Psoas muscle (tissue), 8 donors: Measurements from ENCODE around the gene MS4A2. TPM values are rescaled to one million over a fixed set of nuclear protein-coding genes. Genes with fewer than 3 reads are reported as not detected.

ENCODE experiments used
- ATAC-seq, 4 donors: fragments of 200-7000 bp; cut with Tn5 transposase; one replicate each; pipeline ENCODE4 v1.9.1; 2020; ENCODE audit warnings: moderate library complexity in 3 of 4, mild to moderate bottlenecking in 2 of 4
- DNase-seq, 2 donors: peaks; one replicate each; pipeline ENCODE4 v3.0.0-alpha.2; 2020
- H3K27ac ChIP-seq: fragments of 200-600 bp; one replicate; pipeline ENCODE4 v1.8.0; 2022
- H3K27me3 ChIP-seq, 3 donors: fragments of 200-600 bp in 1 of 3; one replicate each; pipeline versions ENCODE4 v1.6.1 to v1.8.0; 2013 to 2022; ENCODE audit warnings: low read length in 2 of 3, mild to moderate bottlenecking in 2 of 3, moderate library complexity in 1 of 3; ENCODE audit not compliant: insufficient read depth in 3 of 3
- H3K36me3 ChIP-seq, 2 donors: fragments of 200-600 bp in 1 of 2; one replicate each; pipeline versions ENCODE4 v1.6.1 to v1.8.0; 2013 to 2022; ENCODE audit warnings: low read depth in 1 of 2, mild to moderate bottlenecking in 1 of 2, moderate library complexity in 1 of 2; ENCODE audit not compliant: insufficient read depth in 1 of 2
- H3K4me1 ChIP-seq: fragments of 200-600 bp; one replicate; pipeline ENCODE4 v1.8.0; 2022
- H3K4me3 ChIP-seq: fragments of 200-600 bp; one replicate; pipeline ENCODE4 v1.8.0; 2022; ENCODE audit warnings: mild to moderate bottlenecking
- H3K9me3 ChIP-seq: fragments of 200-600 bp; one replicate; pipeline ENCODE4 v1.8.0; 2022
- CTCF ChIP-seq: fragments of 200-600 bp; IDR thresholded peaks from one replicate; pipeline ENCODE4 v1.8.0; 2022; ENCODE audit warnings: antibody characterized with exemption
- WGBS, 3 donors: extraction: QIAGEN DNeasy Blood & Tissue Kit; methylation state at CpG; one replicate each; pipeline versions ENCODE4 v1.1.6 to v1.1.7; 2013; 5-methylcytosine and 5-hydroxymethylcytosine counted together
- intact Hi-C, 2 donors: fragments of 100-400 bp; cut with DNase I; formaldehyde crosslinking; loops; one replicate each; pipeline versions ENCODE4 v1.11.0 to v1.14.2; 2022
- polyA plus RNA-seq, 3 donors: library from polyadenylated mRNA; stranded (reverse); fragments of 200-250 nt; gene quantifications; one replicate each; pipeline ENCODE4 v1.2.3, GENCODE V29; 2013
- total RNA-seq, 4 donors: library from RNA; stranded (reverse); fragmentation: NEBNext Ultra II Directional in 2 of 4; extraction: Animal tissue kit (Norgen Biotek cat#: 25700) in 2 of 4; gene quantifications; one replicate each; pipeline versions ENCODE4 v1.2.1 to v1.2.4, GENCODE V29; 2021 to 2023
- donor health status: healthy with polysubstance abuse.
- donor health status: DM: no; HTN: no; CAD: no; lungs with moderate emphysema.
- donor health status: Bipolar disorder and iron deficiency.
- donor health status: healthy.
- donor health status: DM: yes; HTN: yes; CAD: no.
- donor health status: DM: no; HTN: no; CAD: no.
- donor health status: DM: no; HTN: no; CAD: no.
- donor health status: DM: yes; HTN: yes; CAD: no.

MS4A2 gene
- total and polyA plus RNA-seq, 7 donors, result 0.01 to 0.55 (median 0.19) TPM; not detected in 1

GRCh38 chr11:60133917-60134316 is 45.5 kb downstream of the MS4A2 start:
- Histone ChIP-seq H3K27ac (no peak overlapping the region), H3K4me3 (no peak overlapping the region), H3K27me3 (no peaks in the 10 kb centered on the region), H3K36me3 (no peaks in the 10 kb centered on the region), H3K9me3 (no peaks in the 10 kb centered on the region), H3K4me1 (no peaks in the 10 kb centered on the region)
- no peak for TF ChIP-seq CTCF
- WGBS, 3 donors, result 19 to 30% (median 23%) methylated on average over 1 of the region's 1 CpG
- intact Hi-C loops, result no loop called here
- ATAC-seq (no peak), DNase-seq (no peak)

GRCh38 chr11:60143768-60144167 is 55.3 kb downstream of the MS4A2 start:
- no peak for TF ChIP-seq CTCF
- H3K36me3 ChIP-seq, result no peaks in the 10 kb centered on the region
- intact Hi-C loops, result no loop called here
- no peak for ATAC-seq
- no peaks in the 10 kb centered on the region for H3K9me3 ChIP-seq
- no peak overlapping the region for H3K4me3 ChIP-seq
- no peak overlapping the region for H3K27ac ChIP-seq
- DNase-seq, result no peak
- 83 to 91% (median 88%) methylated on average over 3 of the region's 3 CpGs for WGBS, 3 donors
- no peaks in the 10 kb centered on the region for H3K4me1 ChIP-seq
- no peaks in the 10 kb centered on the region for H3K27me3 ChIP-seq

- 83 to 86% (median 84%) methylated on average over 3 of the region's 3 CpGs for WGBS, 3 donors
- Histone ChIP-seq H3K4me3 (no peak overlapping the region), H3K36me3 (no peaks in the 10 kb centered on the region), H3K4me1 (no peaks in the 10 kb centered on the region), H3K27ac (no peak overlapping the region), H3K27me3 (no peaks in the 10 kb centered on the region), H3K9me3 (no peaks in the 10 kb centered on the region)
- no peak for TF ChIP-seq CTCF
- DNase-seq (no peak), ATAC-seq (no peak)
- intact Hi-C loops, result no loop called here
Measured at GRCh38 chr11:60145677-60146076, 57.2 kb downstream of the MS4A2 start.

Other genes starting within 250 kb of the MS4A2 start
- not detected for gene CBLIF, start 243.2 kb upstream of the MS4A2 start, total RNA-seq
- under 1 TPM in 1 of 3 donors, not detected in 2; 0.05 TPM for gene CBLIF, start 243.2 kb upstream of the MS4A2 start, polyA plus RNA-seq
- gene TCN1, start 222.2 kb upstream of the MS4A2 start, total RNA-seq, result under 1 TPM in 1 of 4 donors, not detected in 3; 0.44 TPM
- not detected for gene TCN1, start 222.2 kb upstream of the MS4A2 start, polyA plus RNA-seq
- not detected for gene OOSP3, start 209.9 kb upstream of the MS4A2 start, total RNA-seq
- not detected for gene OOSP3, start 209.9 kb upstream of the MS4A2 start, polyA plus RNA-seq
- gene OOSP1, start 150.2 kb upstream of the MS4A2 start, total RNA-seq, result not detected
- under 1 TPM in 1 of 3 donors, not detected in 2; 0.22 TPM for gene OOSP1, start 150.2 kb upstream of the MS4A2 start, polyA plus RNA-seq
- gene OOSP4A, start 124.6 kb upstream of the MS4A2 start, total RNA-seq, result not detected
- not detected for gene OOSP4A, start 124.6 kb upstream of the MS4A2 start, polyA plus RNA-seq
- gene OOSP4B, start 71.5 kb upstream of the MS4A2 start, total RNA-seq, result not detected
- not detected for gene OOSP4B, start 71.5 kb upstream of the MS4A2 start, polyA plus RNA-seq
- not detected for gene OOSP2, start 48.3 kb upstream of the MS4A2 start, total RNA-seq
- not detected for gene OOSP2, start 48.3 kb upstream of the MS4A2 start, polyA plus RNA-seq
- gene MS4A3, start 32.0 kb upstream of the MS4A2 start, total RNA-seq, result not detected
- gene MS4A3, start 32.0 kb upstream of the MS4A2 start, polyA plus RNA-seq, result under 1 TPM in 1 of 3 donors, not detected in 2; 0.03 TPM
- 10 to 100 TPM; 14.7 to 22.6 (median 18.0) TPM for gene MS4A6A, start 94.4 kb downstream of the MS4A2 start, total RNA-seq
- gene MS4A6A, start 94.4 kb downstream of the MS4A2 start, polyA plus RNA-seq, result 10 to 100 TPM in 1 of 3 donors, 1 to 10 TPM in 2; 2.9 to 11.6 (median 4.2) TPM
- gene MS4A4E, start 154.5 kb downstream of the MS4A2 start, total RNA-seq, result 1 to 10 TPM in 1 of 4 donors, under 1 TPM in 3; 0.47 to 1.6 (median 0.71) TPM
- under 1 TPM; 0.05 to 0.33 (median 0.23) TPM for gene MS4A4E, start 154.5 kb downstream of the MS4A2 start, polyA plus RNA-seq
- gene MS4A4A, start 192.0 kb downstream of the MS4A2 start, total RNA-seq, result 1 to 10 TPM; 6.7 to 9.4 (median 8.3) TPM
- gene MS4A4A, start 192.0 kb downstream of the MS4A2 start, polyA plus RNA-seq, result 1 to 10 TPM; 2.4 to 6.0 (median 2.4) TPM
- not detected for gene MS4A6E, start 238.6 kb downstream of the MS4A2 start, total RNA-seq
- gene MS4A6E, start 238.6 kb downstream of the MS4A2 start, polyA plus RNA-seq, result not detected